ENCODE results near the gene NSMCE1. TPM values are rescaled to one million over a fixed set of nuclear protein-coding genes. Genes with fewer than 3 reads are reported as not detected.

Gene NSMCE1
- total and polyA plus RNA-seq, 2 of the 8 experiments (the other 6 are each of a cell fraction or from before 2014, with no cell fraction given) = 8.1 to 16.6 TPM

GRCh38 chr16:27275394-27275793 lies 6.8 kb upstream of the NSMCE1 start:
- CTCF ChIA-PET (ENCODE audit: partially characterized antibody) = interaction anchor here (0.7 to 3.4 kb wide), 2 partner anchors 9 to 41 kb away, joined by 3 to 12 read pairs; no protein-coding TSS in a partner anchor
- Histone ChIP-seq H3K36me3 (ENCODE audit: control insufficient read depth in 2 of 4, insufficient read depth in 4 of 4, low read length in 3 of 4) (no peaks in the 10 kb centered on the region), H3K18ac (ENCODE audit: extremely low read depth, low read length) (no peak overlapping the region)
- TF ChIP-seq POLR2AphosphoS5 (IDR thresholded peaks at IDR 0.05; ENCODE audit: low read depth, low read length) (no peak), RFX5 (IDR thresholded peaks at IDR 0.05; ENCODE audit: borderline replicate concordance, low read depth, low read length) (no peak), MAX (IDR thresholded peaks at IDR 0.05) (no peak), NANOG (IDR thresholded peaks at IDR 0.05; ENCODE audit: insufficient read depth, low read depth, low read length, poor library complexity, severe bottlenecking) (no peak), BCL11A (IDR thresholded peaks at IDR 0.05; ENCODE audit: low read depth in 2 of 2, low read length in 2 of 2) (no peak), PHF8 (conservative IDR thresholded peaks at IDR 0.05; ENCODE audit: low read depth, low read length) (no peak), SIRT6 (IDR thresholded peaks at IDR 0.05; ENCODE audit: low read length) (no peak), ATF3 (IDR thresholded peaks at IDR 0.05; ENCODE audit: insufficient read depth, low read depth, low read length) (no peak), EP300 (IDR thresholded peaks at IDR 0.05; ENCODE audit: borderline replicate concordance in 1 of 2, low read depth in 2 of 2, low read length in 2 of 2) (no peak), POU5F1 (IDR thresholded peaks at IDR 0.05; ENCODE audit: low read depth, low read length) (no peak), ASH2L (IDR thresholded peaks at IDR 0.05; ENCODE audit: low read length) (no peak), CBX5 (IDR thresholded peaks at IDR 0.05; ENCODE audit: low read depth, low read length) (no peak), EZH2 (IDR thresholded peaks at IDR 0.05; ENCODE audit: low read depth, low read length, severe bottlenecking) (no peak), FOSL1 (IDR thresholded peaks at IDR 0.05; ENCODE audit: insufficient read depth, low read depth, low read length) (no peak)

More at GRCh38 chr16:27275394-27275793, 6.8 kb upstream of the NSMCE1 start:
- H3K27me3 ChIP-seq (replicated peaks in 1 of 4; ENCODE audit: control insufficient read depth in 3 of 4, extremely low read depth in 1 of 4, insufficient read depth in 3 of 4, low read length in 3 of 4) = no peaks in the 10 kb centered on the region
- no peak overlapping the region for H2BK15ac ChIP-seq (ENCODE audit: low read length)
- no peaks in the 10 kb centered on the region for H3K79me2 ChIP-seq (ENCODE audit: control insufficient read depth in 1 of 2, insufficient read depth in 2 of 2, low read length in 2 of 2)
- no peak overlapping the region for H2AK5ac ChIP-seq (ENCODE audit: low read depth, low read length)
- no peak overlapping the region for H3K4me3 ChIP-seq (ENCODE audit: extremely low read depth in 1 of 4, insufficient read depth in 2 of 4, low read depth in 3 of 4, low read length in 4 of 4)
- H3K9ac ChIP-seq (replicated peaks in 1 of 4; ENCODE audit: extremely low read depth in 1 of 4, low read depth in 3 of 4, low read length in 3 of 4) = no peak overlapping the region
- H3K4me1 ChIP-seq (replicated peaks in 1 of 4; ENCODE audit: control insufficient read depth in 3 of 4, insufficient read depth in 4 of 4, low read length in 3 of 4) = peaks cover 0 to 4% (median 0%) of the 10 kb centered on the region in 4 experiments; a peak in 1 of 7 replicates
- no peaks in the 10 kb centered on the region for H4K20me1 ChIP-seq (replicated peaks in 1 of 2; ENCODE audit: control insufficient read depth in 1 of 2, insufficient read depth in 2 of 2, low read length in 2 of 2)
- no peak overlapping the region for H3K14ac ChIP-seq (ENCODE audit: insufficient read length)
- FAIRE-seq = no peak
- H3K9me3 ChIP-seq (ENCODE audit: insufficient read depth in 2 of 2, low read depth in 1 of 2, low read length in 1 of 2) = no peaks in the 10 kb centered on the region
- no peak overlapping the region for H2BK5ac ChIP-seq (ENCODE audit: low read depth, low read length)
- no peak overlapping the region for H4K8ac ChIP-seq (ENCODE audit: extremely low read depth, insufficient read depth, low read length)
- H2BK20ac ChIP-seq (ENCODE audit: low read length) = no peak overlapping the region
- no peak overlapping the region for H4K5ac ChIP-seq (ENCODE audit: insufficient read length, low read depth, low read length)
- H4K91ac ChIP-seq (replicated peaks; ENCODE audit: insufficient read length, low read length) = no peak overlapping the region
- H2BK12ac ChIP-seq (ENCODE audit: low read depth, low read length) = no peak overlapping the region
- H3K27ac ChIP-seq (ENCODE audit: low read depth, low read length) = no peak overlapping the region
- no peaks in the 10 kb centered on the region for H3K79me1 ChIP-seq (ENCODE audit: low read depth, low read length)
- no peak overlapping the region for H2BK120ac ChIP-seq (replicated peaks; ENCODE audit: low read depth, low read length)
- no peak overlapping the region for H3K23ac ChIP-seq (ENCODE audit: insufficient read length)
- H3K4ac ChIP-seq (replicated peaks; ENCODE audit: insufficient read length, low read depth, low read length) = no peak overlapping the region
- H3K56ac ChIP-seq (replicated peaks; ENCODE audit: insufficient read length, low read depth, low read length) = no peak overlapping the region
- no peak for DNase-seq (ENCODE audit: low read depth in 1 of 2, low spot score in 2 of 2)
- POLR2A ChIA-PET (ENCODE audit: partially characterized antibody) = no interaction called here
- H3K4me2 ChIP-seq (ENCODE audit: insufficient read depth in 1 of 2, low read depth in 2 of 2, low read length in 2 of 2) = no peak overlapping the region
- H2AFZ ChIP-seq (ENCODE audit: low read length) = no peak overlapping the region
- no peaks in the 10 kb centered on the region for H3K23me2 ChIP-seq (ENCODE audit: low read depth, low read length)
- WGBS, 2 experiments (ENCODE audit: extremely low coverage in 1 of 2, insufficient coverage in 1 of 2, insufficient read length in 1 of 2, insufficient replicate concordance in 2 of 2, low coverage in 1 of 2, low lambda C conversion rate in 2 of 2, missing lambda C conversion rate in 1 of 2) = 86% methylated on average over 1 of the region's 1 CpG; no CpG with 5 or more reads in 1 of the 2 experiments

All from H1 (cell line).